Fibroblast of villous mesenchyme (primary cell): Measurements from ENCODE around the gene TMEM63B. TPM values are rescaled to one million over a fixed set of nuclear protein-coding genes. Genes with fewer than 3 reads are reported as not detected.

Experiments
- DNase-seq: peaks from one replicate; pipeline ENCODE4 v3.0.0-alpha.2; 2010; ENCODE audit warnings: low read depth
- H3K4me3 ChIP-seq: 2 replicates; pipeline ENCODE4 v1.5.1; 2011; ENCODE audit warnings: low read depth, mild to moderate bottlenecking, low read length
- CTCF ChIP-seq: IDR thresholded peaks from 2 replicates; pipeline ENCODE4 v1.5.1; 2012; ENCODE audit warnings: low read depth, mild to moderate bottlenecking, low read length; ENCODE audit not compliant: insufficient read depth
- total RNA-seq: library from RNA; depleted of rRNA; stranded (reverse); fragments of >200 nt; gene quantifications from 2 replicates; pipeline ENCODE4 v1.2.3, GENCODE V29; 2012

Gene TMEM63B
- total RNA-seq: 21.3 and 32.4 TPM in 2 replicates

- no peak for TF ChIP-seq CTCF
- DNase-seq: peak; percentile 89
These were observed at the start of gene TMEM63B, which contains the start of gene MRPL14 for GRCh38 chr6:44127186-44128019. TSS of gene TMEM63B (plus strand) at chr6:44127554. CDS start at chr6:44134585, 7,031 bp downstream. TSS of gene MRPL14 (minus strand) at chr6:44127452. CDS start at chr6:44116611, 10,841 bp downstream.

DNA sequence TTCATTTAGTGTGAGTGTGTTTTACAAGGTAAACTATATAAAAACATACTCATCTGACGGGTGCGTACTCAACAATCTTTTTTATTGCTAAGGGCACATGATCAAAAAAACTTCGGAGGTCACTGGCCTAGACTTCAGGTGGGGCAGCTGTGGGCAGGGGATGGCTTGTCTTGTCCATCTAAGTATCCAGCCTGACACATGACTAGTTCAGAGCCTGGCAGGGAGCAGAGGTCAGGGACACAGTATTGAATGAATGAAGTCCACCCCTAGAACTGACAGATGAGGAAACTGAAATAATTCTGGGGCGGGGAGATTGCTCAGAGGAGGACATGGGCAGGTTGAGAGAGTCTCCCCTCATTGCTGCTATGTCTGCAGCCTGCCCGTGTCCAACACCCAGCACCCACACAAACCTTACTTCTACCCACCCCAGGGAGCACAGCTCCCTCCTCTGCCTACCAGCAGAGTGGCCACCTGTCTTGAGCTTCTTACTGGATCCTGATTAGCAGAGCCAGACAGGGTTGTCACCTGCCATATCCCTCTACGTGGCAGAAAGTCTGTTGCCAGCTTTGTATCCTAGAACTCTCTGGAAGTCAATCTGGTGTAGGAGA, 49.0 kb upstream of the TMEM63B start:
- TF ChIP-seq CTCF: no peak
- H3K4me3 ChIP-seq: no peak overlapping the region
- no peak for DNase-seq

More at GRCh38 chr6:44127186-44128019, at the start of gene TMEM63B, which contains the start of gene MRPL14:
- peak within 1 kb of the TSS; percentile 84 for H3K4me3 ChIP-seq

DNA sequence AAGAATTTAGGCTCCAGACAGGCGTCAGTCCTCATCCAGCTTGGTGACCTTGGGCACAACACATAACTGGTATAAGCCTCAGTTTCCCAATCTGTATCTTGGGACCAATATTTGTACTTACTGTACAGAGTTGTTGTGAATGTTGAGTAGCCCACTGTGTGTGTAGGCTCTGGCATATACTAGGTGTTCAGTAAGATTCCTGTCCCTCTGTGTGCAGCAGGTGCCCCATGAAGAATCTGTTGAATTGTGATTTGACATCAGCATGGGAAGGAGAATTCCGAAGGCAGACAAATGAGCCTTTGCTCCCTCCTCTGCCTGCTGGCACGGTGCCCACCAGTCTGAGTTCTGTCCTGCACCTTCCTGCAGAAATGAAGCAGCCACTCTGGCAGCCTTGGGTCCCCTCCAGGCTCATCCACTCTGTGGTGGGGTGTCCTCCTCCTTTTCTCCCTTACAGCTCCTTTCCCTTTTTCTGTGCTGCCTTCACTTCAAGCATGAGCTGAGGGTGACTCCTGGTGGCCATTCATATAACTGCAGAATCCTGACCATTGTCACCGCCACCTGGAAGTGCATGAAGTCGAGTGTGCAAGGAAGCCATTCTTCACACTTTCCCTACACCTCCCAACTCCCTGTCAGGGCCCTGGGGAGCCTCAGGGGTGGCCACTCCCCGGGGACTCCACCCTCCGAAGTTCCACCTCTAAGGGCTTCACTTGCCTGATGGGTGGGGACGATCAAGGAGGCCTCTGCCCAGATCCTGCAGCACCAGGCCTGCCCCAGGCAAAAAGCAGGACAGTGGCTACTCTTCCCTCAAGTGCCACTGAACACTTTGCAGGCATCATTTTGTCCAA, 48.3 kb upstream of the TMEM63B start:
- TF ChIP-seq CTCF: peak; percentile 90
- DNase-seq: peak; percentile 74
- H3K4me3 ChIP-seq: no peak overlapping the region

- no peak for DNase-seq
- no peak overlapping the region for H3K4me3 ChIP-seq
- no peak for TF ChIP-seq CTCF
These were observed 47.7 kb upstream of the TMEM63B start for GRCh38 chr6:44079672-44080071.

GRCh38 chr6:44080561-44081521, 46.5 kb upstream of the TMEM63B start:
- TF ChIP-seq CTCF: no peak
- DNase-seq: no peak
- no peak overlapping the region for H3K4me3 ChIP-seq

GRCh38 chr6:44081753-44082152, 45.6 kb upstream of the TMEM63B start:
- no peak overlapping the region for H3K4me3 ChIP-seq
- no peak for TF ChIP-seq CTCF
- DNase-seq: no peak
